NCI-H1417 treated with DMSO at 0.1 percent for 48 hours (cell line): ENCODE data around the gene TSSK6.

ENCODE experiments used
- DNase-seq: peaks from one replicate; lab custom pipeline; 2025; lab: John Stamatoyannopoulos, UW

The TSSK6 gene

GRCh38 chr19:19505669-19506326 is 9.6 kb downstream of the TSSK6 start:
- no peak for DNase-seq

GRCh38 chr19:19504754-19505668 is 10.3 kb downstream of the TSSK6 start:
- no peak for DNase-seq

DNA sequence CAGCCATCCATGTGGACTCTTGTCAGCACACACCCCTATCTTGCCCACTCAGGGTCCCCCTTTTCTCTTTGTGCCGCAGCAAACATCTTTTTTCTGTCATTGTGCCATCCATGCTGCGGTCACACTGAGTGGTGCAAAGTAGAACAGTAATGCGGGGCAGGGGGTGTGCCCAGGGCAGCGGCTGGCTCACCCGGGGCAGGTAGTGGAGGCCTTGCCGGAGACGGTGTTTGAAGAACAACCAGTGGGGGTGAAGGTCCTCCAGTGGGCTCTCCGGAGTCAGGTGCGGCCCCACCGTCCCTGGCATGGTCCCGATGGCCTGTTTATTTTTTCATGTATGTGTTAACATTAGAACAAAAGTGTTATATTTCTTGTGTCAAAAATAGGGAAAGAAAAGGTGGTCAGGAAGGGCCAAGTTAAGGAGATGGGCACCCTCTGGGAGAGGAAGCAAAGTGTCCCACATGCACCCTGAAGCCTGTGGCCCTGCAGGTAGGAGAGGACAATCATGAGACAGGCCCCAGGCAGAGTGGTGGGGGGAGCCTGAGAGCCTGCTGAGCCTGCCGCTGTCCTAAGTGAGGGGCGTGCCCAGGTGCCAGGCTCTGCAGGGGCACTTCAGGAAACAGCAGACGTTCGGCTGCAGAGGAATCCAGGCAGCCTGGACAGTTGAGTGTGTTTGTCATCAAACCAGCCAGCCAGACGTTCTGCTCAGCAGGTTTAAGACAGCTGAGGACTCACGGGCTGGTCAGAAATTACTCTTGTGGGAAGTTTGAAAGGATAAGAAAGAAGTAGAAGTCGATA is 12.3 kb downstream of the TSSK6 start:
- no peak for DNase-seq

DNA sequence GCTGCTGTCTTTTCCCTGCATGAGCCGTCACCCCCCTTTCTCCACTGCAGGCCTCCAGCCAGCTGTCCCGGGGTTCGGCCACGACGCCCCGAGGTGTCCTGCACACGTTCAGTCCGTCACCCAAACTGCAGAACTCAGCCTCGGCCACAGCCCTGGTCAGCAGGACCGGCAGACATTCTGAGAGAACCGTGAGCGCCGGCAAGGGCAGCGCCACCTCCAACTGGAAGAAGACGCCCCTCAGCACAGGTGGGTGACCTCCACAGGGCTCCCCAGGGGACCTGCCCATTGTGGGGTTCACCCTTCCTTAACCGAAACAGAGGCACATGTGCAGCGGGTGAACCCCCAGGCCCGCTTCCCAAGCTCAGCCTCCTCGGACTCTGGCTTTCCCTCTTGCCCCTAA is 13.1 kb downstream of the TSSK6 start:
- DNase-seq: no peak

GRCh38 chr19:19501798-19502197 is 13.6 kb downstream of the TSSK6 start:
- DNase-seq: no peak

DNA sequence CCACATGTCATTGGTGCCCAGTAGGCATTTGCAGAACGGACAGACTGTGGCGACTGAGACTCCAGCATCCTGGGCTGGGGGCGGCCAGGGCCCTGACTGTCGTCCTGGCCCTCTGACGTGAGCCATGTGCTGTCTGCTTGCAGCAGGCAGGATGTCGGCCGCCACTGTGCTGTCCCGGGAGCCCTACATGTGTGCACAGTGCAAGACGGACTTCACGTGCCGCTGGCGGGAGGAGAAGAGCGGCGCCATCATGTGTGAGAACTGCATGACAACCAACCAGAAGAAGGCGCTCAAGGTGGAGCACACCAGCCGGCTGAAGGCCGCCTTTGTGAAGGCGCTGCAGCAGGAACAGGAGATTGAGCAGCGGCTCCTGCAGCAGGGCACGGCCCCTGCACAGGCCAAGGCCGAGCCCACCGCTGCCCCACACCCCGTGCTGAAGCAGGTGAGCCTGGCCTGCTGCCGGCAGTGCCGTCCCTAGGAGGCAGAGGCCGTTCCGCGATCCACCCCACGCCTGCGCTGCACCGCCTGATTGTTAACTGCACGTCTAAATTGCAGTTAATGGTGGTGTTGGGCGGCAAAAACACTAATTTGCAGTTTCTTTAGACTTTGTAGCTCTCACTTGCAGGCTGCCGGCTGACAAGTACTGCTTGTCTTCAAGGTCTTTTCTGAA is 14.2 kb downstream of the TSSK6 start:
- DNase-seq: no peak

- no peak for DNase-seq
These were observed 15.9 kb downstream of the TSSK6 start for GRCh38 chr19:19499272-19499995.

DNA sequence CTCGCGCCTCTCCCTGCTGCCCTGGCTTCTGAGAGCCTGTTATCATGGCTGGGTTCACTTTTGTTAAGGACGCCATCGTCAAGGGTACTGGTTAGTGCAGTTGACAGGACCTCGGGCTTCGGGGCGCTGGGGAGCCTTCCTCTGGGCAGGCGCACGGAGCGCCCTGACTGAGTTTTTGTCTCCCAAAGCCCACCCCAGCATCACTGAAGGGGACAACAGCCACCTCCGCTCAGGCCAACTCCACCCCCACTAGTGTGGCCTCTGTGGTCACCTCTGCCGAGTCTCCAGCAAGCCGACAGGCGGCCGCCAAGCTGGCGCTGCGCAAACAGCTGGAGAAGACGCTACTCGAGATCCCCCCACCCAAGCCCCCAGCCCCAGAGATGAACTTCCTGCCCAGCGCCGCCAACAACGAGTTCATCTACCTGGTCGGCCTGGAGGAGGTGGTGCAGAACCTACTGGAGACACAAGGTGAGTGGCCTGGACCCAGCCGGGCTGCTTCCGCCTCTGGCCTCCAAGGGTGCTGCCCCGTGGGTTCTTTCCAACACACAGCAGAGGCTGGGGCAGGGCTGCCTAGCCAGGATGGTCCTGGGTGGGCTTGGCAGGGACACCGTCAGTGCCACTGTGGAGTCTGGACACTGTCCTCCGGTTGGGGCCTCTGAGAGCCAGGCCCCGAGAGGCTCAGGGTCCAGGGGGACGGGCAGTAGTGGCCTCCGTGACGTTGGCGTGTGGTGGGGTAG is 16.9 kb downstream of the TSSK6 start:
- DNase-seq: no peak

DNA sequence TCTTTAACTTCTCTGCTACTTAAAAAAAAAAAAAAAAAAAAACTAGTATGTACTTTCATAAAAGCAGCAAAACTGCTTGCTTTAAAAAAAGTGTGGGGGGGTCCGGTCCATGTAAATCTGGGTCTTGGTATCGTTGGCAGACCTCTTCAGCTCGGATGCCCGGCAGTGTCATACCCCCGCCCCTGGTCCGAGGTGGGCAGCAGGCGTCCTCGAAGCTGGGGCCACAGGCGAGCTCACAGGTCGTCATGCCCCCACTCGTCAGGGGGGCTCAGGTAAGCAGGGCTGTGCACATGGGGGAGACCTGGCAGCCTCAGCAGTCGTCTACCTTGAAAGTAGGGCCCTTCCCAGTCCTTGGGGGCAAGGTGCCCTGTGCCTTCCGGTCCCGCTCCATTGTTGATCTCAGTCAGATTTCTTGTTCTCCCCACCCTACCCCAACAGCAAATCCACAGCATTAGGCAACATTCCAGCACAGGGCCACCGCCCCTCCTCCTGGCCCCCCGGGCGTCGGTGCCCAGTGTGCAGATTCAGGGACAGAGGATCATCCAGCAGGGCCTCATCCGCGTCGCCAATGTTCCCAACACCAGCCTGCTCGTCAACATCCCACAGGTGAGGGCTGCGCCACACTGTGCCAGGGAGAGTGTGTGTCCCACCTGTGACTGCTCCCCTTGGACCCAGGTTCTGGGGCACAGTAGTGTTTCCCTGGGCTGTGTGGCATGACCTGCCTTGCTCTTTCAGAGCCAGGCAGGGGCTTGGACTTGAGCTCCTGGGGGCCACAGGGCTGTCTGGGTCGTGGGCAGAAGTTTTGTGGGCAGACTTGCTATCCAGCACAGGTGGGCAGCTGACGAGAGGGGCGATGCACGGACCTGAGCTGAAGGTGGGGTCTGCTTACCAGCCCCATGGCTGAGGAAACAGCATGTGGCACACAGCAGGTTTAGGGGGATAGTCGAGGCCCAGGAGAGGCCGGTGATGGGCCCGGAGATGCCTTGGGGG is 19.4 kb downstream of the TSSK6 start:
- DNase-seq: no peak

- no peak for DNase-seq
These were observed 21.4 kb downstream of the TSSK6 start for GRCh38 chr19:19493841-19494546.

DNA sequence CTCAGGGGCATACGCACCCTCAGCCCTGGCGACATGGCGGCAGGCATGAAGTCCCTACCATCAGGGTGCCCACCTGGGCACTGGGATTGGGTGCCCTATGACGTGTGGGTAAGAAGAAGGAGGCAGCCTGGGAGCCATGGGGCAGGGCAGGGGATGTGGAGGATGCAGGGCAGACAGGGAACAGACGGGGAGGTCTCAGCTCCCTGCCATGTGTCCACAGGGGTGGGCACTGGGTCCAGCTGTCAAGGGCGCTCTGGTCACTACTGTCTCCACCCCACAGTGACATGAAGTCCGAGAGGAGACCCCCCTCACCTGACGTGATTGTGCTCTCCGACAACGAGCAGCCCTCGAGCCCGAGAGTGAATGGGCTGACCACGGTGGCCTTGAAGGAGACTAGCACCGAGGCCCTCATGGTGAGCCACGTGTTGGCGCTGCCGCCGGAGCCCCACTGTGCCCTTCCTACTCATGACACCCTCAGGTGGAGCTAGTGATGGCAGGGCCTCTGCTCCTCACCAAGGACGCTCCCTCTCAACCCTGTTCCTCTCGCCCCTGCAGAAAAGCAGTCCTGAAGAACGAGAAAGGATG is 23.2 kb downstream of the TSSK6 start:
- DNase-seq: no peak

DNA sequence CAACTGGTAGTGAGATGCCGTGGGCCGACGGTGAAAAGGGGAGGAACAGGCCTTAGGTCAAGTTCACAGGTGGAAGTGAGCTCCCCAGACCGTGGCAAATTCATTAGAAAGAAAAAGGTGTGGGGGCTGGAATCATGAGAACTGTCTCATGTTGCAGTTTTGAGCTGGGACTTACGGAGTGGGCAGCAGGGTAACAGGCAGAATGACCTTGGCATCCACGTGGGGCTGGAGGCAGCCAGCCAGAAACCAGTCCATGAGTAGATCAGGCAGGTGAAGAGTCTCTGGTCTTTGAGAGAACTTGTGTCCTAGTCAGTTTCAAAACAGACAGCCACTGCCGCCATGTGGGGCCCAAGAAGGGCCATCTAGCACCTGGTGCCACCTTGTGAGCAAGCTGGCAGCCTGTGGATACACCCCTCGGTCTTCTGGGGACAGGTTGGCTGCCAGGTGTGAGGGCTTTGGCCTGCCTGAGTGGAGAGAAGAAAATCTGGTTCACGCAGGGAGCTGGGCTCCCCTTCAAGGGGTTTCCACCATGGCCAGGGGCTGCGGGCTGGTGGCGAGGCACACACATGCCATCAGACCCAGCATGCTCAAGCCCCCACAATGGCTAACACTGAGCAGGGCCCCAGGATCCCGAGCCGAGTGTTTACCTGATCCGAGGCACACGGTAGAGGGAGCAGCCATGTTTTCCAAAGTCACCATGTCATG is 23.9 kb downstream of the TSSK6 start:
- no peak for DNase-seq

DNA sequence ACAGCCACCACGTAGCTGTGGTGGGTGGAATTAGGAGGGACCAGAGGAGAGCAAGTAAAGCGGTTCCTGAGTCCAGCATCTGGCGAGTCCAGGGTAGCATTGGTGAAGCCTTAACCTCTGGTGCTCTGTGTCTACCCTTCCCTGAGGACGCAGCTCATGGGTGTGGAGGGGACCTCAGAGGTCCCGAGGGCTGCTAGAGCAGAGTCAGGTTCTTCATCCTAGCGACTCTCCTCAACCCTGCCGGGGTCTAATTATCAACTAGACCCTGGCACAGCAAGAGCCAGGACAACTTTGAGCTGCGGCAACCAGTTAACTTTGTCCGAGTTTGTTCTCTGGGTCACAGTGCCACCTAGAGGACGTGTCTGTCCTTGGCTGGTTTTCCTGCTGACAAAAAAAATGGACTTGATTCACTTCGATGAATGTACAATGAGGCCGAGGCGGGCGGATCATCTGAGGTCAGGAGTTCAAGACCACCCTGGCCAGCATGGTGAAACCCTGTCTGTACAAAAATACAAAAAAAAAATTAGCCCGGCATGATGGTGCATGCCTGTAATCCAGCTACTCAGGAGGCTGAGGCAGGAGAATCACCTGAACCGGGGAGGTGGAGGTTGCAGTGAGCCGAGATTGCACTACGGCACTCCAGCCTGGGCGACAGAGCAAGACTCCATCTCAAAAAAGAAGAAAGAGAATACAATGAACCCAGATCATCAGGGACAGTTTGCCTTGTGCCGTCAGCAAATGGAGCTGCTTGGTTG is 25.0 kb downstream of the TSSK6 start:
- peak; percentile 1 for DNase-seq

DNA sequence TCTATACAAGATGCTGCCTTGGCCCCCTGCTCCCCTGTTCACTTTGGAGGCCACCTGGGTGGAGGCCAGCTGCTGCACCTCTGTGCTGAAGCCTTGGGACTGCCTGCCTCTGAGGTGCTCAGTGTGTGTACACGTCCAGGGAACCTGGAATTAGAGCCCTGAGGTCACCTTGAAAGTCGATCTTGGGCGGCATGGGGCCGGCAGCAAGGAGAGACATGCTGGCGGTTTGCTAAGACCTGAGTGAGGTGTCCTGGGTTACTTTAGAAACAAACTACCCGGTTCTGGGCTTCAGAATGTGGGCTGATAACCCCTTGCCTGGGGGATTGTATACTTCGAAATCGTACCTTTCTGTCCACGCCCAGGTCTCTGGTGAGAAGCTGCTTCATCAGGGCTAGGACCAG is 25.5 kb downstream of the TSSK6 start:
- no peak for DNase-seq

GRCh38 chr19:19488875-19489690 is 26.3 kb downstream of the TSSK6 start:
- peak; percentile 22 for DNase-seq
